Measurements from ENCODE around the gene PKP2. TPM values are rescaled to one million over a fixed set of nuclear protein-coding genes. Genes with fewer than 3 reads are reported as not detected.
"Not testable (repeated sequence)": the region's sequence is repeated elsewhere in the genome, so short reads cannot be mapped to it uniquely, and the experiment has no call there.

Gene PKP2
- total and polyA plus RNA-seq, 2 of the 13 experiments (the other 11 are each of a cell fraction or from before 2014, with no cell fraction given), result 15.1 to 25.3 TPM

GRCh38 chr12:32864731-32865130 lies 31.8 kb downstream of the PKP2 start (continued):
- TF ChIP-seq MAFF (IDR thresholded peaks at IDR 0.05; ENCODE audit: low read depth, low read length) (no peak), KLF6 (CRISPR knock-in tag; IDR thresholded peaks at IDR 0.05) (no peak), ASH2L (IDR thresholded peaks at IDR 0.05; ENCODE audit: insufficient read length, low read depth, low read length) (no peak), CEBPB (IDR thresholded peaks at IDR 0.05; ENCODE audit: borderline replicate concordance, low read depth, low read length) (no peak), MXD3 (CRISPR knock-in tag; IDR thresholded peaks at IDR 0.05) (no peak)

- Histone ChIP-seq H2AFZ (ENCODE audit: low read length) (no peak overlapping the region), H3K9me3 (ENCODE audit: low read length) (no peaks in the 10 kb centered on the region), H3K9ac (ENCODE audit: insufficient read depth, low read depth, low read length) (no peak overlapping the region), H3K4me1 (ENCODE audit: insufficient read depth, low read length) (peaks cover 5% of the 10 kb centered on the region; the same call in 1 of the 2 replicates), H3K36me3 (replicated peaks in 1 of 2; ENCODE audit: control insufficient read depth in 1 of 2, insufficient read depth in 2 of 2, low read length in 2 of 2) (peaks cover 3 to 5% of the 10 kb centered on the region in 2 experiments; a peak in 3 of 5 replicates), H3K4me3 (replicated peaks in 1 of 3; ENCODE audit: insufficient read depth in 1 of 3, low read depth in 2 of 3, low read length in 3 of 3) (no peak overlapping the region), H3K4me2 (ENCODE audit: low read depth, low read length) (no peak overlapping the region), H3K27me3 (ENCODE audit: control insufficient read depth in 1 of 2, insufficient read depth in 2 of 2, low read length in 2 of 2) (no peaks in the 10 kb centered on the region; a peak in 1 of 5 replicates), H3K79me2 (ENCODE audit: insufficient read depth, low read length) (peaks cover 8% of the 10 kb centered on the region), H4K20me1 (ENCODE audit: insufficient read depth, low read length) (no peaks in the 10 kb centered on the region), H3K27ac (ENCODE audit: extremely low read length, insufficient read depth, low read length) (no peak overlapping the region)
- DNase-seq (ENCODE audit: low spot score), result no peak
- FAIRE-seq, result no peak
- no peak for ATAC-seq
- 93% methylated on average over 7 of the region's 7 CpGs for WGBS (ENCODE audit: low lambda C conversion rate)
- no TSS peak for BruUV-seq (replicated peaks)
- POLR2A ChIA-PET, result no interaction called here
- CTCF ChIA-PET (ENCODE audit: low intra/inter-chr PET ratio, low total read pairs), result no interaction called here
- TF ChIP-seq ZNF83 (CRISPR knock-in tag; IDR thresholded peaks at IDR 0.05; ENCODE audit: borderline replicate concordance) (no peak), NKX3-1 (CRISPR knock-in tag; IDR thresholded peaks at IDR 0.05) (no peak), ETS1 (CRISPR knock-in tag; IDR thresholded peaks at IDR 0.05) (no peak), SMAD3 (CRISPR knock-in tag; IDR thresholded peaks at IDR 0.05) (no peak), FIP1L1 (IDR thresholded peaks at IDR 0.05; ENCODE audit: borderline replicate concordance, insufficient read depth, low read depth, low read length) (no peak), ZNF530 (CRISPR knock-in tag; IDR thresholded peaks at IDR 0.05; ENCODE audit: low read depth) (no peak), MTF1 (CRISPR knock-in tag; IDR thresholded peaks at IDR 0.05) (no peak), RFX1 (IDR thresholded peaks at IDR 0.05) (no peak), ZNF354B (CRISPR knock-in tag; IDR thresholded peaks at IDR 0.05) (no peak), ZSCAN9 (CRISPR knock-in tag; IDR thresholded peaks at IDR 0.05; ENCODE audit: borderline replicate concordance) (no peak), ZFP41 (CRISPR knock-in tag; IDR thresholded peaks at IDR 0.05; ENCODE audit: borderline replicate concordance) (no peak), ZNF557 (CRISPR knock-in tag; IDR thresholded peaks at IDR 0.05) (no peak)
- in situ Hi-C loops (cut with HindIII; ENCODE audit: extremely low pct_ligation_motif_present, low pct_unique_long_range_greater_than_20kb), result no loop called here
- intact Hi-C loops (cut with micrococcal nuclease; ENCODE audit: unreplicated experiment), result loop anchor here (10.0 kb wide), 1 partner anchor 108 kb away; the partner anchor contains the start of gene YARS2
Observed at GRCh38 chr12:32863128-32863527, 33.4 kb downstream of the PKP2 start.

GRCh38 chr12:32861658-32862057 lies 34.9 kb downstream of the PKP2 start:
- H3K79me2 ChIP-seq (ENCODE audit: insufficient read depth, low read length); POLR2A ChIA-PET; DNase-seq (ENCODE audit: low spot score); H3K4me3 ChIP-seq (replicated peaks in 1 of 3; ENCODE audit: insufficient read depth in 1 of 3, low read depth in 2 of 3, low read length in 3 of 3); ATAC-seq; H3K4me2 ChIP-seq (ENCODE audit: low read depth, low read length); H3K4me1 ChIP-seq (ENCODE audit: insufficient read depth, low read length); H3K36me3 ChIP-seq (replicated peaks in 1 of 2; ENCODE audit: control insufficient read depth in 1 of 2, insufficient read depth in 2 of 2, low read length in 2 of 2); H3K9ac ChIP-seq (ENCODE audit: insufficient read depth, low read depth, low read length); H3K9me3 ChIP-seq (ENCODE audit: low read length); H4K20me1 ChIP-seq (ENCODE audit: insufficient read depth, low read length); CTCF ChIA-PET (ENCODE audit: low intra/inter-chr PET ratio, low total read pairs); in situ Hi-C loops (cut with HindIII; ENCODE audit: extremely low pct_ligation_motif_present, low pct_unique_long_range_greater_than_20kb); FAIRE-seq; H3K27me3 ChIP-seq (ENCODE audit: control insufficient read depth in 1 of 2, insufficient read depth in 2 of 2, low read length in 2 of 2); H2AFZ ChIP-seq (ENCODE audit: low read length); H3K27ac ChIP-seq (ENCODE audit: extremely low read length, insufficient read depth, low read length); BruUV-seq (replicated peaks): not testable (repeated sequence)
- intact Hi-C loops (cut with micrococcal nuclease; ENCODE audit: unreplicated experiment), result loop anchor here (10.0 kb wide), 1 partner anchor 107 kb away; the partner anchor contains the start of gene YARS2
- WGBS (ENCODE audit: low lambda C conversion rate), result 100% methylated on average over 2 of the region's 2 CpGs
